PC-9 (cell line): Measurements from ENCODE around the gene BHLHA9. TPM values are rescaled to one million over a fixed set of nuclear protein-coding genes. Genes with fewer than 3 reads are reported as not detected.
"Not testable (repeated sequence)": the region's sequence is repeated elsewhere in the genome, so short reads cannot be mapped to it uniquely, and the experiment has no call there.

Experiments
- BruUV-seq: library from RNA; stranded (reverse); fragments of 400-500 nt; replicated peaks from 2 replicates; lab custom pipeline; 2021; lab: Mats Ljungman, UMichigan
- CTCF ChIA-PET: fragments of 300-600 bp; sonication (Branson Sonifier 250); formaldehyde crosslinking; loops from one replicate; lab custom pipeline; 2022; ENCODE audit warnings: antibody characterized with exemption; lab: Charles Lee
- POLR2A ChIA-PET: fragments of 300-600 bp; sonication (Branson Sonifier 250); formaldehyde crosslinking; loops from one replicate; lab custom pipeline; 2022; ENCODE audit warnings: antibody characterized with exemption; ENCODE audit not compliant: unreplicated experiment; lab: Charles Lee
- DNase-seq, 2 experiments: peaks; one replicate each; pipeline versions ENCODE4 v3.0.0 to v3.0.0-alpha.2; 2015 to 2022; ENCODE audit warnings: mixed read lengths in 1 of 2
- H2AFZ ChIP-seq: fragments of 200-600 bp; sonication (generic); 2 replicates; pipeline ENCODE4 v1.8.1; 2017; ENCODE audit warnings: antibody characterized with exemption
- H3F3A ChIP-seq: fragments of 200-600 bp; sonication (generic); 2 replicates; pipeline ENCODE4 v1.8.1; 2017; ENCODE audit warnings: antibody characterized with exemption, mild to moderate bottlenecking, low read depth; ENCODE audit not compliant: insufficient read depth
- H3K27ac ChIP-seq: fragments of 200-600 bp; sonication (generic); 2 replicates; pipeline ENCODE4 v1.6.1; 2016; ENCODE audit warnings: mixed run types
- H3K27me3 ChIP-seq: fragments of 200-600 bp; sonication (generic); 2 replicates; pipeline ENCODE4 v1.6.1; 2016; ENCODE audit warnings: low read depth, mixed run types; ENCODE audit not compliant: insufficient read depth
- H3K36me3 ChIP-seq: fragments of 200-600 bp; sonication (generic); 2 replicates; pipeline ENCODE4 v1.6.1; 2016; ENCODE audit warnings: low read depth, mixed run types
- H3K4me1 ChIP-seq: fragments of 200-600 bp; sonication (generic); replicated peaks from 2 replicates; pipeline ENCODE4 v1.6.1; 2016; ENCODE audit warnings: mixed run types; ENCODE audit not compliant: insufficient read depth
- H3K4me2 ChIP-seq: fragments of 200-600 bp; sonication (generic); 2 replicates; pipeline ENCODE4 v1.6.1; 2017; ENCODE audit warnings: mixed run types
- H3K4me3 ChIP-seq: fragments of 200-600 bp; sonication (generic); 2 replicates; pipeline ENCODE4 v1.6.1; 2016; ENCODE audit warnings: mixed run types
- H3K79me2 ChIP-seq: fragments of 200-600 bp; sonication (generic); 2 replicates; pipeline ENCODE4 v1.6.1; 2017; ENCODE audit warnings: low read depth, mixed run types
- H3K9me2 ChIP-seq: fragments of 200-600 bp; sonication (generic); 2 replicates; pipeline ENCODE4 v1.8.1; 2017; ENCODE audit warnings: mild to moderate bottlenecking; ENCODE audit not compliant: insufficient read depth
- H3K9me3 ChIP-seq: fragments of 200-600 bp; sonication (generic); 2 replicates; pipeline ENCODE4 v1.8.1; 2016; ENCODE audit warnings: low read depth; ENCODE audit not compliant: insufficient read depth
- H4K20me1 ChIP-seq: fragments of 200-600 bp; sonication (generic); 2 replicates; pipeline ENCODE4 v1.8.1; 2017; ENCODE audit not compliant: insufficient read depth
- CTCF ChIP-seq: fragments of 200-600 bp; sonication (generic); conservative IDR thresholded peaks from 2 replicates; pipeline ENCODE4 v1.6.1; 2017; ENCODE audit warnings: mixed run types, antibody characterized with exemption, mild to moderate bottlenecking, moderate library complexity
- EZH2 ChIP-seq: fragments of 200-600 bp; sonication (generic); IDR thresholded peaks from 2 replicates; pipeline ENCODE4 v1.8.0; 2017; ENCODE audit warnings: antibody characterized with exemption, low read depth
- intact Hi-C: fragments of 100-400 bp; cut with micrococcal nuclease; formaldehyde crosslinking; loops from one replicate; pipeline ENCODE4 v1.10.0; 2022; ENCODE audit not compliant: unreplicated experiment
- total RNA-seq: library from RNA; stranded (reverse); gene quantifications from 2 replicates; pipeline ENCODE4 v1.2.3, GENCODE V29; 2021

Gene BHLHA9
- total RNA-seq, 1 experiment from 2014 or later = not detected

DNA sequence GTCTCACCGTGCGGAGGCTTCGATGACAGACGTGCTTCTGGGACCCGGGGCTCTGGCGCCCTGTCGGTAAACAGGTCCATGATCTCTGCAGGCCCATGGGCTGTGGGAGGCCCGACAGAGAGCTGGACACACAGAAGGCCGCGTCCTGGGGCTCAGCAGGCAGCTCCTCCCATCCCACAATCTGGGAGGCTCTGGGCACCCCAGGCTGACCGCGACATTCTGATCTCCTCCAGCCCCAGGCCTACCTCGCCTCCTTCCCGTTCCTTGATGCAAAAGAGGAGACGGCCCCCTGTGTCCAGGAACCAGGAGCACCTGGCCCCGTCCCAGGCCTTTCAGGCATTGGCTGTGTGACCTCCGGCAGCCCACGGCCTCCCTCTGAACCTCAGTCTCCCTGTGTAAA lies 32.5 kb downstream of the BHLHA9 start:
- ChIA-PET POLR2A (no interaction called here), CTCF (no interaction called here)
- no peak overlapping the region for H3K4me3 ChIP-seq

DNA sequence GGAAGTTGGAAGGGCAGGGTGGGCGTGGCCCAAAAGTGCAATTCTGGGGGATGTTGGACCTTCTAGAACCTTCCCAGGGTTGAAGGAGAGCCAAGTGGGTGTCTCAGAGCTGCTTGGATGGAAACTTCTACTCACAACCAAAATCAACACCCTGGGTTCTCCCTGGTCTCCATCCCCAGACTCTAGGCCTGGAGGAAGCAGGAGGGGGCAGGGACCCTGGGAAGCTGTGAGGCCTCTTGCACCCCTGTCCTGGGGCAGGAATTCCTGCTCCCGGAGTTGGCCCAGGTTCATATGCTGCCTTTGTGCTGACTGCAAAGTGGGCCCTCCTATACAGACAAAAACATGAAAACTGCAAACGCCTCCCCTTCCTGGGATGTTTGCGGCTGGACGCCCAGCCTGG lies 34.3 kb downstream of the BHLHA9 start:
- peaks cover 8% of the 10 kb centered on the region for H3K4me1 ChIP-seq
- TF ChIP-seq CTCF (no peak), EZH2 (no peak)
- H3K4me3 ChIP-seq = no peak overlapping the region
- H3K4me2 ChIP-seq = no peak overlapping the region
- H3K9me2 ChIP-seq = no peaks in the 10 kb centered on the region
- BruUV-seq = no TSS peak
- no peak overlapping the region for H3K27ac ChIP-seq
- H3K79me2 ChIP-seq = no peaks in the 10 kb centered on the region
- no peak overlapping the region for H2AFZ ChIP-seq
- POLR2A ChIA-PET = no interaction called here
- intact Hi-C loops = no loop called here
- DNase-seq = no peak
- H3K36me3 ChIP-seq = no peaks in the 10 kb centered on the region
- H4K20me1 ChIP-seq = no peaks in the 10 kb centered on the region
- CTCF ChIA-PET = no interaction called here
- H3K27me3 ChIP-seq = peaks cover 41% of the 10 kb centered on the region; the same call in 1 of the 2 replicates
- no peaks in the 10 kb centered on the region for H3K9me3 ChIP-seq
- H3F3A ChIP-seq = 0 out of 2 replicates have a peak, but pooled peaks cover 8% of the 10 kb centered on the region

More for the DNA sequence above, 32.5 kb downstream of the BHLHA9 start:
- TF ChIP-seq CTCF (no peak), EZH2 (no peak)
- H3K9me2 ChIP-seq = no peaks in the 10 kb centered on the region
- no peaks in the 10 kb centered on the region for H4K20me1 ChIP-seq
- intact Hi-C loops = no loop called here
- H3K79me2 ChIP-seq = no peaks in the 10 kb centered on the region
- H2AFZ ChIP-seq = no peak overlapping the region
- no peak overlapping the region for H3K27ac ChIP-seq
- no TSS peak for BruUV-seq
- peaks cover 45% of the 10 kb centered on the region; the same call in 1 of the 2 replicates for H3K27me3 ChIP-seq
- no peaks in the 10 kb centered on the region for H3K36me3 ChIP-seq
- no peak overlapping the region for H3K4me2 ChIP-seq
- peaks cover 8% of the 10 kb centered on the region for H3K4me1 ChIP-seq
- H3K9me3 ChIP-seq = no peaks in the 10 kb centered on the region
- no peak for DNase-seq
- 0 out of 2 replicates have a peak, but pooled peaks cover 8% of the 10 kb centered on the region for H3F3A ChIP-seq

GRCh38 chr17:1304962-1305563 lies 34.8 kb downstream of the BHLHA9 start:
- Histone ChIP-seq H3K4me2 (no peak overlapping the region), H3K4me3 (no peak overlapping the region), H3K36me3 (no peaks in the 10 kb centered on the region), H3F3A (0 out of 2 replicates have a peak, but pooled peaks cover 8% of the 10 kb centered on the region), H3K9me3 (no peaks in the 10 kb centered on the region), H3K9me2 (no peaks in the 10 kb centered on the region), H3K4me1 (peaks cover 8% of the 10 kb centered on the region), H3K79me2 (no peaks in the 10 kb centered on the region), H2AFZ (no peak overlapping the region), H3K27me3 (peaks cover 36% of the 10 kb centered on the region; the same call in 1 of the 2 replicates), H3K27ac (no peak overlapping the region), H4K20me1 (no peaks in the 10 kb centered on the region)
- CTCF ChIA-PET = no interaction called here
- POLR2A ChIA-PET = no interaction called here
- intact Hi-C loops = no loop called here
- TF ChIP-seq CTCF (no peak), EZH2 (no peak)
- no TSS peak for BruUV-seq
- no peak for DNase-seq

- CTCF ChIA-PET, H3K36me3 ChIP-seq, H3K27ac ChIP-seq, intact Hi-C loops, BruUV-seq, POLR2A ChIA-PET, H4K20me1 ChIP-seq, H3K4me2 ChIP-seq, H3K4me1 ChIP-seq, DNase-seq, H3K79me2 ChIP-seq, H3K4me3 ChIP-seq, H3K9me3 ChIP-seq, H2AFZ ChIP-seq, H3K9me2 ChIP-seq, H3F3A ChIP-seq: not testable (repeated sequence)
- peaks cover 16% of the 10 kb centered on the region; the same call in 1 of the 2 replicates for H3K27me3 ChIP-seq
Measured at GRCh38 chr17:1307829-1308228, 37.6 kb downstream of the BHLHA9 start.
